Measurements from ENCODE around the gene CARS2.
"Not testable (repeated sequence)": the region's sequence is repeated elsewhere in the genome, so short reads cannot be mapped to it uniquely, and the experiment has no call there.

Gene CARS2

DNA sequence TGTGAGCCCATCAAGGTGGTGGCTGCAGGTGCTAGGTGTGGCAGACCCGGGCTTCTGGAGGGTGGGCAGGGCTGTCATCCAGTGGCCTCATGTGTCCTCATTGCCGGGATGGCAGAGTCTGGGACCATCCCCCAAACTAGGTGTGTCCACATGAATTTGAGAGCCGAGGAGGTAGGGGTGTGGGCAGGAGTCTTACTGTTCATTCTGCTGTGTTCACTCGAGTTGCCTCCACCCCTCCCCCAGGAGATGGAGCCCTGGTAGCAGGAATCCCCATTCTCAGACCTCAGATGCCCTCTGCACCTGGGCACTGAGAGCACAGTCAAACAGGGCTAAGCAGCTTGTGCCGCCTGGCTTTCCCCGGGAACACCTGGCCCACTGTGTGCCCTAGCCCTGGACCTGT lies 68.2 kb downstream of the CARS2 start:
- intact Hi-C loops (cut with micrococcal nuclease) = no loop called here
- Mint-ChIP-seq H3K4me3 (no peak overlapping the region), H3K4me1 (ENCODE audit: low read depth) (no peaks in the 10 kb centered on the region), H3K36me3 (ENCODE audit: low read depth) (peaks cover 93% of the 10 kb centered on the region), H3K27me3 (no peaks in the 10 kb centered on the region), H3K27ac (no peak overlapping the region), H3K9me3 (no peaks in the 10 kb centered on the region)

DNA sequence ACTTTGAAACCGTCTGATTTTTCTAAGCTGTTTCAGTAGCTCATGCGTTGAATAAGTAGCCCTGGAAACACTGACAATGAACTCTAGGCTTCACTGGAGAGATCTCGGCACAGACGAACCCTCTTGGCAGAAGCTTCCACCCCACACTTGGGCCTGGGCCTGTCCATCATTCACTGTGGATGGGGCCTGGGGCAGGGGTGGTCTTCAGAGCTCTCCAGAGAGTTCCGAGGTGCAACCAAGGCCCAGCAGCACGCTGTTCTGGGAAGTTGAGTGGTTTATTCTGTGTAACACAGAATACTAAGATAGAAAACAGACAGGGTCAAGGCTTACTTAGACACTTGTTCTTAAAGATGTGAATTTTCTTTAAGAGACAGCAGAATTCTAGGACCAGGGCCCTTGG lies 68.6 kb downstream of the CARS2 start:
- Mint-ChIP-seq H3K4me1 (ENCODE audit: low read depth) (no peaks in the 10 kb centered on the region), H3K9me3 (no peaks in the 10 kb centered on the region), H3K27ac (no peak overlapping the region), H3K27me3 (no peaks in the 10 kb centered on the region), H3K4me3 (no peak overlapping the region), H3K36me3 (ENCODE audit: low read depth) (peaks cover 93% of the 10 kb centered on the region)
- intact Hi-C loops (cut with micrococcal nuclease) = no loop called here

DNA sequence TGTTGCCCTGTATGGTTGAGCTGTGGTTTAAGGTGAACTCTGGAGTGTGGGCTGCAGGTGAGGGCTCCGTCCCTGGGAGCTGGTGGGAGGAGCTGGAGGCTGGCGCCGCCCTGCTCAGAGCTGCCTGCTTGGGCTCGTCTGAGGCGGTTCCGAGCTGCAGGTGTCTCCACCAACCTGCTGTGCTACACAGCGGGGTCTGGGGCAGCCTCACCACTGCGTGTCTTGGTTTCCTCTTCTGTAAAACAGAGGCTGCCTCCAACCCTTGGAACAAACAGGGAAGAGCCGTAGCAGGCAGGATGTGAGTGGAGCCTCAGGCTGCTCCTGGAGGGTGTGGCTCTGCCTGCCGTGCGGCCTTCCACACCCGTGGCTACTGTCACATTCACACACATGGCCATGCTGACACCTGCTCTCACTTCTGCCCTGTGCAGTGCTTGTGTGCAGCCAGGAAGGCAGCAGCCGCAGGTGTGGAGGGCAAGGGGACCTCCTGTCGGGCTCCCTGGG lies 69.2 kb downstream of the CARS2 start:
- no peak overlapping the region for H3K4me3 Mint-ChIP-seq
- intact Hi-C loops (cut with micrococcal nuclease) = no loop called here
- H3K4me1 Mint-ChIP-seq (ENCODE audit: low read depth) = no peaks in the 10 kb centered on the region
- no peak overlapping the region for H3K27ac Mint-ChIP-seq
- no peaks in the 10 kb centered on the region for H3K9me3 Mint-ChIP-seq
- H3K36me3 Mint-ChIP-seq (ENCODE audit: low read depth) = peaks cover 93% of the 10 kb centered on the region
- no peaks in the 10 kb centered on the region for H3K27me3 Mint-ChIP-seq

DNA sequence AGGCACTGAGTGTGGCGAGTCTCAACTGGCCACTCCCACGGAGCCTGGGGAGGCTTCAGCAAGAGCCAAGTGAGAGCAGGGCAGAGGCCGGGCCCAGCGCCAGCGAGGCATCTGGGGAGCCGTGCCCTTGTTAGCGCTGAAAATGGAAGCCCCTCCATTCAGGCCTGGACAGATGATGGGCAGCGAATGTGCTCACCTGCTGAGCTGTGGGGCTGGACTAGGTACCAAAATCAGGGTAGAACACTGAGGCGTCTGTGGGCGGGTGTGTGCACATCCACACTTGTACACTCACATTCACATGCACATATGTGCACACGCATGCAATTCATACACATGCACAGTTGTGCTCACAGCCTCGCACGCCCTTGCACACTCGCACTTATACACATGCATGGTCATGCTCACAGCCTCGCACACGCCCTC lies 69.9 kb downstream of the CARS2 start:
- no peaks in the 10 kb centered on the region for H3K4me1 Mint-ChIP-seq (ENCODE audit: low read depth)
- no peaks in the 10 kb centered on the region for H3K27me3 Mint-ChIP-seq
- peaks cover 93% of the 10 kb centered on the region for H3K36me3 Mint-ChIP-seq (ENCODE audit: low read depth)
- H3K9me3 Mint-ChIP-seq = no peaks in the 10 kb centered on the region
- no peak overlapping the region for H3K4me3 Mint-ChIP-seq
- H3K27ac Mint-ChIP-seq = no peak overlapping the region
- intact Hi-C loops (cut with micrococcal nuclease) = no loop called here

DNA sequence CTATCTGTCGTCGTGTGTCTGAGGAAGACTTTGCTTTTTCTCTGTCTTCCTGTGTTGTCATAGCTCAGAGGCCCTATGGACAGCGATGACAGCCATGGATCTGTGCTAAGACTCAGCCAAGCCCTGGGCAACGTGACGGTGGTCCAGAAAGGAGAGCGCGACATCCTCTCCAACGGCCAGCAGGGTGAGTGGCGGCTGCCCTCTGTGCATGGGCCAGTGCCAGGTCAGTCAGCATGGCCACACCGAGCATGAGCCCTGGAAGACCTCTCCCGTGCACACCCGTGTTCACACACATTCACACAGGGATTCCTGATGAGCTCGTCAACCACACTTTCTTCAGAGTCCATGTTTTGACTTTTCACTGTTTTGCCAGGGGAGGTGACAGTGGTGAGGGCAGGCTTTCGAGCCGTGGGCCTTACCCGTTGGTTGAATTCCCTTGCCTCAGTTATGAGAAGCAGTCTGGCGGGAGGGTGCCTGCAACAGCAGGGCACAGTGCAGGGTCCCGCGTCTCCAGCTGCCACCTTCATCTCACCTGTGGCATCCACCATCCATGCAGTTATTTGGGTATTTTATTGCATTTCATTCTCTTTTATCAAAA lies 70.4 kb downstream of the CARS2 start:
- H3K36me3 Mint-ChIP-seq (ENCODE audit: low read depth) = peaks cover 93% of the 10 kb centered on the region

DNA sequence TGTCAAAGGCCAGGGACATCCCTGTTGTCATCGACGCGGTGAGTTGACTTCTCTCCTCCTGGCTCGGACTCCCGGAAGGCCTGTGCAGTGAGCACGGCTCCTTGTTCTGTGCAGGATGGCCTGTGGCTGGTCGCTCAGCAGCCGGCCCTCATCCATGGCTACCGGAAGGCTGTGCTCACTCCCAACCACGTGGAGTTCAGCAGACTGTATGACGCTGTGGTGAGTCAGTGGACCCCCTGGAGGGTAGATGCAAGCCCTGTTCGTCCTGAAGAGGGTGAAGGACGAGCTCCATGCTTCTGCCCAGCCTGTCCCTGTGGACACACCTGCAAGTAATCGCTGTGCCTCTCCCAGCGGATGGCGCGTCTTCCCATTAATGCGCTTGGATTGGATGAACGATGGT lies 71.4 kb downstream of the CARS2 start:
- H3K9me3 Mint-ChIP-seq = no peaks in the 10 kb centered on the region
- H3K27ac Mint-ChIP-seq = no peak overlapping the region
- intact Hi-C loops (cut with micrococcal nuclease) = no loop called here
- no peaks in the 10 kb centered on the region for H3K4me1 Mint-ChIP-seq (ENCODE audit: low read depth)
- no peak overlapping the region for H3K4me3 Mint-ChIP-seq
- H3K36me3 Mint-ChIP-seq (ENCODE audit: low read depth) = peaks cover 93% of the 10 kb centered on the region
- no peaks in the 10 kb centered on the region for H3K27me3 Mint-ChIP-seq

More for the DNA sequence above, 70.4 kb downstream of the CARS2 start:
- Mint-ChIP-seq H3K27ac (no peak overlapping the region), H3K9me3 (no peaks in the 10 kb centered on the region), H3K4me1 (ENCODE audit: low read depth) (no peaks in the 10 kb centered on the region), H3K4me3 (no peak overlapping the region), H3K27me3 (no peaks in the 10 kb centered on the region)
- intact Hi-C loops (cut with micrococcal nuclease) = no loop called here

DNA sequence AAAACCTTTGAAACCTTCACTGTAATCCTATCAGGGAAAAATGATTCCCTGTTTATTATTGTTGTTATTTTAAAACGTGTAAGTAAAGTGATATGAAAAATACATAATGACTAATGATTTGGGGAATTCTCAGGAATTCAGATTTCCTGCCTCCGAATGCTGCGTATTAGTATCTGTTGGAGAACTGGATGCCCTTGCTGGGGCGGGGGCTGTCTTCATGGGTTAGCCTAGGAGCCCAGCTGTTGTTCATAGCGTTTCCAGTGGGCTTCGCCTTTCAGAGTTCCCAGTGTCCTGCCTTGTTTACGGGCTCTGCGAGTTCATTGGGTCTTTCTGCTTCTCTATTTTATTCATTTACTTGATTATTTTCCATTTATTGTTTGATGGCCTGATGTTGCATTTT lies 72.1 kb downstream of the CARS2 start:
- H3K9me3 Mint-ChIP-seq = no peaks in the 10 kb centered on the region
- no peak overlapping the region for H3K4me3 Mint-ChIP-seq
- H3K4me1 Mint-ChIP-seq (ENCODE audit: low read depth) = no peaks in the 10 kb centered on the region
- intact Hi-C loops (cut with micrococcal nuclease) = no loop called here
- H3K36me3 Mint-ChIP-seq (ENCODE audit: low read depth) = peaks cover 93% of the 10 kb centered on the region
- no peak overlapping the region for H3K27ac Mint-ChIP-seq
- H3K27me3 Mint-ChIP-seq = no peaks in the 10 kb centered on the region

DNA sequence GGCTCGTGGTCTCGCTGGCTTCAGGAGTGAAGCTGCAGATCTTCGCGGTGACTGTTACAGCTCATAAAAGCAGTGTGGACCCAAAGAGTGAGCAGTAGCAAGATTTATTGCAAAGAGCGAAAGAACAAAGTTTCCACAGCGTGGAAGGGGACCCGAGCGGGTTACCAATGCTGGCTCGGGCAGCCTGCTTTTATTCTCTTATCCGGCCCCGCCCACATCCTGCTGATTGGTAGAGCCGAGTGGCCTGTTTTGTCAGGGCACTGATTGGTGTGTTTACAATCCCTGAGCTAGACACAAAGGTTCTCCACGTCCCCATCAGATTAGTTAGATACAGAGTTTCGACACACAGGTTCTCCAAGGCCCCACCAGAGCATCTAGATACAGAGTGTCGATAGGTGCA lies 73.7 kb downstream of the CARS2 start:
- intact Hi-C loops (cut with micrococcal nuclease); H3K27ac Mint-ChIP-seq; H3K4me3 Mint-ChIP-seq; H3K4me1 Mint-ChIP-seq (ENCODE audit: low read depth); H3K9me3 Mint-ChIP-seq; H3K27me3 Mint-ChIP-seq: not testable (repeated sequence)
- H3K36me3 Mint-ChIP-seq (ENCODE audit: low read depth) = peaks cover 93% of the 10 kb centered on the region

DNA sequence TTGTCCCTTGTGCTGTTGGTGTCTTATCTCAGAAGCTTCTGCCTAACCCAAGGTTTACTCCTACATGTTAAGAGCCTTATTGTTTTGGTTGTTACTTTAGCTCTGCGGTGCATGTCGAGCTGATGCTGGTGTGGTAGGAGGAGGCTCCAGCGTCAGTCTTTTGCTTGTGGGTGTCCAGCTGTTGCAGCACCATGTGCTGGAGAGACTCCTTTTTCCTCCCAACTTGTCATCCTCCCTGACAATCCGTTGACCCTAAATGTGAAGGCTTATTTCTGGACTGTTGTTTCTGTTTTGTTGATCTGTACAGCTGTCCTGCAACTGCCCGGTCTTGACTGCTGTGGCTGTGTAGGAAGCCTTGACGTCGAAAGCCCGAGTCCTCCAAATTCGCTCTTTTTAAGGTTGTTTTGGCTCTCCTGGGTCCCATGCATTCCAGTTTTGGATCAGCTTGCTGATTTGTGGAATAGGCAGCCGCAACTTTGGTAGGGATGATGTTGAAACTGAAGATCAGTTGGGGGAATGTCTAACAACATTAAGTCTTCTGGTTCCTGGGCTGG lies 75.3 kb downstream of the CARS2 start:
- Mint-ChIP-seq H3K36me3 (ENCODE audit: low read depth) (peaks cover 93% of the 10 kb centered on the region), H3K27ac (no peak overlapping the region), H3K4me3 (no peak overlapping the region), H3K27me3 (no peaks in the 10 kb centered on the region), H3K4me1 (ENCODE audit: low read depth) (peaks cover 4% of the 10 kb centered on the region), H3K9me3 (no peaks in the 10 kb centered on the region)
- intact Hi-C loops (cut with micrococcal nuclease) = no loop called here

DNA sequence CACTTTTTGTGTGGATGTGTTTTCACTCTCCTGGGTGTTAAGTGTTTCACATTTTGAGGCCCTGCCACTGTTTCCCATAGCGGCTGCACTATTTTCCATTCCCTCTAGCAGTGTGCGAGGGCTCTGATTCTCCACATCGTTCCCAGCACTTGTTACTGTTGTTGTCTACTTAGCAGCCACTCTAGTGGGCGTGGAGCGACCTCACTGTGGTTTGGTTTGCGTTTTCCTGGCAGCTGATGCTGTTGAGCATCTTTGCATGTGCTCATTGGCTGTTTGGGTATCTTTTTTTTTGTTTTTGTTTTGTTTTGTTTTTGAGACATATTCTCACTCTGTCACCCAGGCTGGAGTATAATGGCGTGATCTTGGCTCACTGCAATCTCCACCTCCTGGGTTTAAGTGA lies 76.2 kb downstream of the CARS2 start:
- Mint-ChIP-seq H3K27me3 (no peaks in the 10 kb centered on the region), H3K9me3 (no peaks in the 10 kb centered on the region), H3K4me1 (ENCODE audit: low read depth) (peaks cover 7% of the 10 kb centered on the region), H3K36me3 (ENCODE audit: low read depth) (peaks cover 93% of the 10 kb centered on the region), H3K4me3 (no peak overlapping the region), H3K27ac (no peak overlapping the region)
- intact Hi-C loops (cut with micrococcal nuclease) = no loop called here

DNA sequence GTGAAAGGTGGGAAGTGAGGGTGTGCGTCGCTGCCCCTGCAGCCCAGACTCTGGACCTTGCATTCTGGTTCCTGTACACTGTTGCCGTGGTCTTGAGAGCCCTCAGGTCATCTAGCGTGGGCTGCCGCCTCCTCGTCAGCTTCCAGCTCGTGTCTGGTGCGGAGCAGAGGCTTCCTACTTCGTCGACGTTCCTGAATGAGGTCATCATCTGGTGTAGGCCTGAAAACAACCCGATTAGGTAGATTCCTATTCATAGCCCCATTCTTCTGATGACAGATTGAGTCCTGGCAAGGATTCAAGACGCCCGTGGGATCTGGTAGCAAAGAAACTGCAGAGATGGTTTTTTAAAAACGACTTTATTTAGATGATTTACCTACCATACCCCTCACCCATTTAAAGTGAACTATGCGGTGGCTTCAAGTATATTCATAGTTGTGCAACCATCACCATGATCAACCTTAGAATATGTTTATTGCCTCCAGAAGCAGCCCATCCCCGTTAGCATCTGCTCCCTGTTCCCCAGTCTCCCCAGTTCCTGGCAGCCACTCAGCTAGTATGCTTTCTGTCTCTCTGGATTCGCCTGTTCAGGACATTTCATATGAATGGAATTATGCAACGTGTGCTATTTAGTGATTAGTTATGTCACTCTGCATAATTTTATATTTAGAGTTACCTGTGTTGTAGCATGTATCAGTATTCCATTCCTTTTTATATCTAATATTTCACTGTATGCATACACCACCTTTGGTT lies 76.8 kb downstream of the CARS2 start:
- Mint-ChIP-seq H3K36me3 (ENCODE audit: low read depth) (peaks cover 92% of the 10 kb centered on the region), H3K27me3 (no peaks in the 10 kb centered on the region), H3K4me1 (ENCODE audit: low read depth) (peaks cover 7% of the 10 kb centered on the region), H3K27ac (no peak overlapping the region), H3K9me3 (no peaks in the 10 kb centered on the region), H3K4me3 (no peak overlapping the region)
- intact Hi-C loops (cut with micrococcal nuclease) = no loop called here

DNA sequence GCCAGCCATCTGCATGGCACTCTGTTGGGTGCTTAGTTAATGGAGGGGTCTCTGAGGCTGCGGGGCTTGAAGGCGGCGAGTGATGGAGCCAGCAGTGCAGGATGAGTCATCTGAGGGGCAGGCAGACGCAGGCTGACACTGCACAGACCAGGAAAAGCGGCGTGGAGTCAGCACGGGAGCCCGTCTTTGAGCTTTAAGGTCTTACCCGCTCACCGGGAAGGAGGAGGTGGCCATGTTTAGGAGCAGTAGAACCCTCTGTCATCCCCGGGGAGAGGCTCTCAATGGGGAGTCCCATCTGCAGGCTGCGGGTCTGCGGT lies 77.5 kb downstream of the CARS2 start:
- Mint-ChIP-seq H3K9me3 (no peaks in the 10 kb centered on the region), H3K4me3 (no peak overlapping the region), H3K4me1 (ENCODE audit: low read depth) (peaks cover 7% of the 10 kb centered on the region), H3K36me3 (ENCODE audit: low read depth) (peaks cover 94% of the 10 kb centered on the region), H3K27me3 (no peaks in the 10 kb centered on the region), H3K27ac (no peak overlapping the region)
- intact Hi-C loops (cut with micrococcal nuclease) = no loop called here

DNA sequence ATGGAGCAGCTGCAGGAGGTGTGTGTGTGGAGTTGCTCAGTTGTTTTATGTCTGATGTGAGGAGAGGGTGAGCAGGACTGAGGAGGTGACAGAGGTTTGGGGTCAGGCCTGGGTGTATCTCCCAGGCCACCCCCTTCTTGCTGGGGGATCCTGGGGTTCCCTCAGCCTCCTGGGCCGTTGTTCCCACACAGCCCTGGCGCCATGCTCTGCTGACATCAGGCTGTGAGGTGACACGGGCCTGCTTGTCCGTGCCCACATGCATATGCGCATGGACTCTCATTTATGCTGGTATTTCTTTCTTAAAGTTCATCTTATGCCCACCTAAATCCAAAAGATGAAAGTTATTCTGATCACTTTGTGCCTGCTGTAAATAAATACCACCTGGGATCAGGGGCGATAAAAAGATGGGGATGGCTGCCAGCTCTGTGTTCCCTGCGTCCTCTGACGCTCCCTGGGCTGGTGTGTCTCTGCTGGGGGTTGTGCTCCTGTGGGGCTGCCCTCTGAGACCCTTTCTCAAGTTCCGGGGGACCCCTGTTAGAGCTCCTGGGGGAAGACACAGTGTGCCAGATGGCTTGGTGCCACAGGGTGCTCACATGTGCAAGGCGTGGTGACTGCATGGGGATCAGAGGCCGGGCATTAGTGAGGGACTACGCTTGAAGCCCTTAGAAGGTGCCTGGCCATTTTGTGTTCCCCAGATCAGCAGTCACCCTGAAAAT lies 78.0 kb downstream of the CARS2 start:
- H3K9me3 Mint-ChIP-seq = no peaks in the 10 kb centered on the region
- H3K36me3 Mint-ChIP-seq (ENCODE audit: low read depth) = peaks cover 96% of the 10 kb centered on the region
- peaks cover 7% of the 10 kb centered on the region for H3K4me1 Mint-ChIP-seq (ENCODE audit: low read depth)
- H3K27ac Mint-ChIP-seq = no peak overlapping the region
- H3K4me3 Mint-ChIP-seq = no peak overlapping the region
- intact Hi-C loops (cut with micrococcal nuclease) = no loop called here
- no peaks in the 10 kb centered on the region for H3K27me3 Mint-ChIP-seq

DNA sequence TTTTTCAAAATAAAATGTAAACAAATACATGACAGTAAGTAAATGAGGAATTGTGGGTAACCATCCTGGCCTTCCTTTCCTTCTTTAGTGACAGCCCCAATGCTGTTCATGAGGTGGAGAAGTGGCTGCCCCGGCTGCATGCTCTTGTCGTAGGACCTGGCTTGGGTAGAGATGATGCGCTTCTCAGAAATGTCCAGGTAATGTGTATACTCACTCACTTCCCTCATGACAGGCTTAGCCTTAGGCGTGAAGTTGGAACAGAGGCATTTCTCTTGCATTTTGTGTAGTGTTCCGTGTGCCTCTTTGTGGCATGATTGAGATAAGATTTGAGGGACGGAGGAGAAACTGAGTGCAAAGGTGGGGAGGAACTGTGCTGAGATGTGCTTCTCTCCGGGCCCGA lies 78.6 kb downstream of the CARS2 start:
- H3K4me3 Mint-ChIP-seq = no peak overlapping the region
- no peaks in the 10 kb centered on the region for H3K9me3 Mint-ChIP-seq
- H3K27me3 Mint-ChIP-seq = no peaks in the 10 kb centered on the region
- peaks cover 7% of the 10 kb centered on the region for H3K4me1 Mint-ChIP-seq (ENCODE audit: low read depth)
- no peak overlapping the region for H3K27ac Mint-ChIP-seq
- H3K36me3 Mint-ChIP-seq (ENCODE audit: low read depth) = peaks cover 96% of the 10 kb centered on the region
- intact Hi-C loops (cut with micrococcal nuclease) = no loop called here
